NCI-H460 (cell line): ENCODE results near the gene GAS7. TPM values are rescaled to one million over a fixed set of nuclear protein-coding genes. Genes with fewer than 3 reads are reported as not detected.

Source experiments
- DNase-seq: peaks from one replicate; pipeline ENCODE4 v3.0.0-alpha.2; 2016; ENCODE audit warnings: low read depth; ENCODE audit errors: extremely low read depth
- total RNA-seq: library from RNA; depleted of rRNA; stranded (reverse); fragments of >200 nt; shearing (Covaris generic); gene quantifications from 2 replicates; pipeline ENCODE4 v1.2.3, GENCODE V29; 2014

Gene GAS7
- total RNA-seq, 1 experiment from 2014 or later: 2.5 TPM

GRCh38 chr17:10201680-10202079, 3.3 kb upstream of the GAS7 start:
- no peak for DNase-seq

- no peak for DNase-seq
These were observed 2.2 kb upstream of the GAS7 start for GRCh38 chr17:10200645-10201044.

GRCh38 chr17:10200016-10200415, 1.6 kb upstream of the GAS7 start:
- no peak for DNase-seq

GRCh38 chr17:10197721-10198508, 491 bp downstream of the GAS7 start:
- no peak for DNase-seq

GRCh38 chr17:10197362-10197720, 1.1 kb downstream of the GAS7 start:
- no peak for DNase-seq

GRCh38 chr17:10196941-10197340, 1.5 kb downstream of the GAS7 start:
- DNase-seq: no peak

GRCh38 chr17:10196384-10196895, 2.0 kb downstream of the GAS7 start:
- no peak for DNase-seq

GRCh38 chr17:10195090-10195805, 3.2 kb downstream of the GAS7 start:
- no peak for DNase-seq

GRCh38 chr17:10193632-10194031, 4.8 kb downstream of the GAS7 start:
- DNase-seq: no peak

- no peak for DNase-seq
These were observed 5.4 kb downstream of the GAS7 start for GRCh38 chr17:10192972-10193371.

- no peak for DNase-seq
These were observed 5.9 kb downstream of the GAS7 start for GRCh38 chr17:10192461-10192860.

- DNase-seq: no peak
These were observed 10.9 kb downstream of the GAS7 start for GRCh38 chr17:10187456-10187855.

- DNase-seq: no peak
These were observed 11.5 kb downstream of the GAS7 start for GRCh38 chr17:10186771-10187410.

GRCh38 chr17:10183931-10184930, 14.2 kb downstream of the GAS7 start:
- no peak for DNase-seq

- no peak for DNase-seq
These were observed 15.6 kb downstream of the GAS7 start for GRCh38 chr17:10182785-10183184.

- no peak for DNase-seq
These were observed 19.9 kb downstream of the GAS7 start for GRCh38 chr17:10178506-10178991.

GRCh38 chr17:10177913-10178505, 20.4 kb downstream of the GAS7 start:
- no peak for DNase-seq

GRCh38 chr17:10177131-10177912, 21.1 kb downstream of the GAS7 start:
- DNase-seq: no peak

GRCh38 chr17:10173913-10174312, 24.5 kb downstream of the GAS7 start:
- no peak for DNase-seq
